C4-2B (cell line): ENCODE data around the gene P3H2.

Source experiments
- CTCF ChIP-seq: fragments of 450-650 bp; conservative IDR thresholded peaks from 2 replicates; pipeline ENCODE4 v1.5.1; 2017; ENCODE audit warnings: mild to moderate bottlenecking
- ZFX ChIP-seq: fragments of 450-650 bp; IDR thresholded peaks from 2 replicates; pipeline ENCODE4 v1.6.1; 2017

GRCh38 chr3:190072856-190073255, 47.8 kb downstream of the P3H2 start:
- TF ChIP-seq CTCF (no peak), ZFX (no peak)
